ENCODE measurements around the gene NWD2. TPM values are rescaled to one million over a fixed set of nuclear protein-coding genes. Genes with fewer than 3 reads are reported as not detected.

NWD2 gene
- total RNA-seq, 1 donor from 2014 or later = 0.05 TPM

GRCh38 chr4:37431417-37431743 lies 186.8 kb downstream of the NWD2 start:
- H3K36me3 Mint-ChIP-seq (ENCODE audit: low read depth) = no peaks in the 10 kb centered on the region
- no peaks in the 10 kb centered on the region for H3K9me3 Mint-ChIP-seq
- no peaks in the 10 kb centered on the region for H3K4me1 Mint-ChIP-seq
- no peak overlapping the region for H3K27ac Mint-ChIP-seq (ENCODE audit: unreplicated experiment)
- H3K4me3 Mint-ChIP-seq = no peak overlapping the region
- no peak for DNase-seq (ENCODE audit: low read depth, low spot score)
- TF ChIP-seq CTCF (conservative IDR thresholded peaks at IDR 0.05) = no peak
- H3K27me3 Mint-ChIP-seq (ENCODE audit: low read depth) = no peaks in the 10 kb centered on the region

GRCh38 chr4:37434469-37434868 lies 189.9 kb downstream of the NWD2 start:
- Mint-ChIP-seq H3K36me3 (ENCODE audit: low read depth) (no peaks in the 10 kb centered on the region), H3K4me3 (no peak overlapping the region), H3K27ac (ENCODE audit: unreplicated experiment) (no peak overlapping the region), H3K4me1 (peaks cover 6% of the 10 kb centered on the region), H3K27me3 (ENCODE audit: low read depth) (no peaks in the 10 kb centered on the region), H3K9me3 (no peaks in the 10 kb centered on the region)
- no peak for DNase-seq (ENCODE audit: low read depth, low spot score)
- TF ChIP-seq CTCF (conservative IDR thresholded peaks at IDR 0.05) = peak; percentile 44

GRCh38 chr4:37436546-37436945 lies 192.0 kb downstream of the NWD2 start:
- no peaks in the 10 kb centered on the region for H3K9me3 Mint-ChIP-seq
- no peak for DNase-seq (ENCODE audit: low read depth, low spot score)
- no peak for TF ChIP-seq CTCF (conservative IDR thresholded peaks at IDR 0.05)
- H3K4me3 Mint-ChIP-seq = no peak overlapping the region
- H3K27ac Mint-ChIP-seq (ENCODE audit: unreplicated experiment) = no peak overlapping the region
- H3K27me3 Mint-ChIP-seq (ENCODE audit: low read depth) = no peaks in the 10 kb centered on the region
- peaks cover 10% of the 10 kb centered on the region for H3K4me1 Mint-ChIP-seq
- no peaks in the 10 kb centered on the region for H3K36me3 Mint-ChIP-seq (ENCODE audit: low read depth)

GRCh38 chr4:37437163-37437562 lies 192.6 kb downstream of the NWD2 start:
- Mint-ChIP-seq H3K9me3 (no peaks in the 10 kb centered on the region), H3K4me1 (peaks cover 10% of the 10 kb centered on the region), H3K27ac (ENCODE audit: unreplicated experiment) (no peak overlapping the region), H3K27me3 (ENCODE audit: low read depth) (no peaks in the 10 kb centered on the region), H3K36me3 (ENCODE audit: low read depth) (no peaks in the 10 kb centered on the region), H3K4me3 (no peak overlapping the region)
- TF ChIP-seq CTCF (conservative IDR thresholded peaks at IDR 0.05) = no peak
- no peak for DNase-seq (ENCODE audit: low read depth, low spot score)

DNA sequence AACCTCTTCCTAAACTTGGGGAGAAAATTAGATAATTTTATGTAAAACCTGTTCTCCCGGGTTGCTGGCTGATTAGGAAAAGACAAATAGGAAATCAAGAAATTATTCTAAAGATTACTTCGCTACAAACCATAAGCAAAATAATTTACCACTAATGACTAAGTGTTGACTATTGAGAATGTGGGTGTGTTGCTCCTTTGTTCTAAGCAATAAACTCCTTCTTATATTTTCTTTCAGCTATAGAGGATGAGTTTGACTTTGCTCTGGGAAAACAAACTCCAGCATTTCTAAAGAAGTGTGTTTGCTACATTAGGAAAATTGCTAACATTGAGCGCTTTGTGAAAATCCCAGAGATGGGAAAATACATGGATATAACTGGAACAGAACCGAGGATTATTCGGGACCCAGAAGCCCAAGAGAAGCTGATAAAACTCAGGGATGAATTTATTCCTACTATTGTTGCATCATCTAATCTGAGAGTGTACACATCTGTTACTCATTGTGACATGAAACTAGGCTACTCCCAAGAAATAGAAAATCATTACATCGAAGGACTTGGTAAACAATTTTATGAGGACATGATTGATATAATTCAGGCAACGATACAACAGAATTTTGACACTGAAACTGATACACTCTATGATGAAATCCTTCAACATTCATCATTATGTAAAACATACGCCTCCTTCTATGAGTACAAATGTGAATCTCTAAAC lies 194.2 kb downstream of the NWD2 start:
- Mint-ChIP-seq H3K36me3 (ENCODE audit: low read depth) (no peaks in the 10 kb centered on the region), H3K4me3 (no peak overlapping the region), H3K27me3 (ENCODE audit: low read depth) (no peaks in the 10 kb centered on the region), H3K9me3 (no peaks in the 10 kb centered on the region), H3K27ac (ENCODE audit: unreplicated experiment) (no peak overlapping the region), H3K4me1 (peaks cover 10% of the 10 kb centered on the region)
- DNase-seq (ENCODE audit: low read depth, low spot score) = no peak
- no peak for TF ChIP-seq CTCF (conservative IDR thresholded peaks at IDR 0.05)
